ENCODE data around the gene FCER1G.

The FCER1G gene

GRCh38 chr1:161215076-161215475 lies at the start of gene FCER1G:
Gene FCER1G (plus strand): TSS chr1:161215295. CDS start chr1:161215322, 27 bp downstream.
- DNase-seq, result no peak

- peak; percentile 95 for DNase-seq
These were observed 49.1 kb upstream of the FCER1G start, which contains the start of gene PPOX for GRCh38 chr1:161165742-161166668. Gene PPOX (plus strand): TSS chr1:161166426. CDS start chr1:161166848, 422 bp downstream.

DNA sequence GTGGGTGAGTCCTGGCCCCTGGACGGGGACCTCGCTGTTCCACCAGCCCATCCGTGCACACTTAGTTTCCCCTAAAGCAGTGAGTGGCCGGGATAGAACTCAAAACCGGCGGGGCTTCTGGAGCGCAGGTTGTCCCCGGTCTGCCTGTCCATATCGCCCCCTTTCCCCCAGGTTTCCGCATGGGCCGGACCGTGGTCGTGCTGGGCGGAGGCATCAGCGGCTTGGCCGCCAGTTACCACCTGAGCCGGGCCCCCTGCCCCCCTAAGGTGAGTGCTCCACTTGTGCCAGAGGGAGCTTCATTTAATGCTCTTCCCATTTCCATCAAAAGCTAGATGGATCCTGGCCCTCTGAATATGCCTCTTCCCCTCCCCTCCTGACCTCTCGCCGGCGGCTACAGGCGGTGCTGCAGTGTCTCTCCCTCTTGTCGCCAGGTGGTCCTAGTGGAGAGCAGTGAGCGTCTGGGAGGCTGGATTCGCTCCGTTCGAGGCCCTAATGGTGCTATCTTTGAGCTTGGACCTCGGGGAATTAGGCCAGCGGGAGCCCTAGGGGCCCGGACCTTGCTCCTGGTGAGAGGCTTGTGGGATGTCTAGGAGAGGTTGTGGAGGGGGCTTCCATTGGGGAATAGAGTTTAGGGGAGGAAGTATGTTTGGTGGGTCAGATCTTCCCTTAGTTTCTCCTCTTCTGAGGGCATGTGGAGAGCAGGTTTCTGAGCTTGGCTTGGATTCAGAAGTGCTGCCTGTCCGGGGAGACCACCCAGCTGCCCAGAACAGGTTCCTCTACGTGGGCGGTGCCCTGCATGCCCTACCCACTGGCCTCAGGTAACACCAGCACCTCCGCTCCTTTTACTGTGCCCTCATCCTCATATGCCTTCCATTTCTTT lies 48.2 kb upstream of the FCER1G start:
- peak; percentile 31 for DNase-seq

- DNase-seq, result no peak
These were observed 46.2 kb upstream of the FCER1G start for GRCh38 chr1:161168906-161169305.

DNA sequence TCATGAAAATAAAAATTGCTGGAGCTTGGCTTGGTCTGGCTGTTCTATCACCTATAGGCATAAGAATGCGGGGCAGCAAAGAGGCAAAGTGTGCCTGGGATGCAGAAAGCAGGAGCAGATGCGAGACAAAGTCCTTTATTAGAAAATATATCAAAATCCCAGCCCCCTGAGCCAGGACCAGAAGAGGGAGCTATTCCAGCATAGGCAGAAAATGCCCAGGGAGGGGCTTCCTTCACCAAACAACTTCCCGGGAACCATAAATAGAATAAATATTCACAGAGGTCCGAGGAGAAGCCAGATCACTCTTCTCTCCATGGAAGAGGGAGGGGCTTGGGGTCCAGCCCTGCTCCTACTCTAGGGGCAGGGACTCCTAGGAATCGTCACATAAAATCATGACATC lies 43.9 kb upstream of the FCER1G start:
- DNase-seq, result no peak

DNA sequence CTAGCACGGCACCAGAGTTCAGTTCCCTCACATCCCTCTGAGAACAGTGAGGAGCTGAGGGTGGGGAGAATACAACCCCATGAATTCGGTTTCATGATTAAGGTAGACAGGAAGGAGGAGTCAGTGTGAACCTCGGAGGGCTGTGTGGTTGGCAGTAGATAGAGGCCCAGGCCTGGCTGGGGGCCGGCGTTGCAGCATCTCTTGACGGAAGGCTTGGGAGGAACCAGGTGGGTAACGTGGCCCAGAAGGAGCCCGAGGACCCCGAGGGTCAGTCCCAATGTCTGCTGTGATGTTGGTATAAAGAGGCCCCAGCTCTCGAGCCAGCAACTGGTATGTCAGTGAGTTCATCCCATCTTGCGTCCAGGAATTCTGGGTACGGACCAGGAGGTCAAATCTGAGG lies 43.4 kb upstream of the FCER1G start:
- no peak for DNase-seq

GRCh38 chr1:161172349-161172748 lies 42.7 kb upstream of the FCER1G start:
- DNase-seq, result no peak

- no peak for DNase-seq
These were observed 42.2 kb upstream of the FCER1G start for GRCh38 chr1:161172776-161173376.

GRCh38 chr1:161173711-161174110 lies 41.4 kb upstream of the FCER1G start:
- no peak for DNase-seq

DNA sequence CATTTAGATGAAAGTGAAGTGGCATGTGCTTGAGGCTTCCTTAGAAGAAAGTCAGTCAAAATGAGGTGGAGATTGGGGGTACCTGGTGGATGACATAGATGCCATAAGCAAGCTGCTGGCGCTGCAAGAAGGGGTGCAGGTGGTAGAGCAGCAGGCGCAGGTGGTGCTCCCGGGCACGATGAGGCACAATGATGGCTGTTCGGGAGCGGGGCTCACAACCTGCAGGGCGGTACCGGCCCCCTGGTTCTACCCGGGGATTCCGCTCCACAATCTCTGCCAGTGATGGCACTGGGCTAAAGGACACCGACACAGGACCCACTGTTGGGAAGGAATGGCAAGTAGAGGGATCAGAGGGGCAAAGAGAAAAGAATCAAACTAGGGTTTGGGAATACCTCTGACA lies 40.2 kb upstream of the FCER1G start:
- no peak for DNase-seq

- no peak for DNase-seq
These were observed 39.2 kb upstream of the FCER1G start for GRCh38 chr1:161175771-161176453.

DNA sequence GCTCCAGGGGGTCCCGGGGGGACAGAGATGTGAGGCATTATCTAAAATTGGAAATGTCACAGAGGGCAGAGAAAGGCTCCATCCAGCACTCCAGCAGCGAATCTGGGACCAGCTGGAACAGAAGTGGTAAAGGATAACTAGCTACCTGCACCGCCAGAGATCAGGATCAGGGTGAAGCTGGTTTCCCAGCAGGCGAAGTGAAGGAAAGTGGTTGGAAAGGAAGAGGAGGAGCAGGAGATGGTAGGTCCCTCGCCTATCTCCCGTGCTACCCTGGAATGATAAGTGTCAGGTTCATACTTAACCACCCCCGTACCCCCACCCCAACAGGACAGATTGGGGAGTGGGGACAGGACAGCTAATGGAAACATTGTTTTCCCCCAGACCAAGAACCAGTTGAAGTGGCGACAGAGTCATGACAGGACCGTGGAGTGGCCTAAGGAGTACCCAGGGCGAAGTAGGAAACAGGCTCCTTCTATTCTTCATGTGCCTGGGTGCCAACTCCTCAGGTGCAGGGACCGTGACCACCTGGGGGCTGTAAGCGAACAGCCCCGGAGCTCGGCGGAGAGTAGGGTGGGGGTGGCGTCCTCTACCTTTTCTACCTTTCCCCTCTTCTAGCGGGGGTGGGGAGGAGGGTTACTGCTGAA lies 38.5 kb upstream of the FCER1G start:
- DNase-seq, result no peak

GRCh38 chr1:161177112-161177935 lies 37.8 kb upstream of the FCER1G start, which contains the start of gene B4GALT3:
Gene B4GALT3 (minus strand): TSS chr1:161177507. CDS start chr1:161176060, 1,447 bp downstream.
- DNase-seq, result peak; percentile 97

- no peak for DNase-seq
These were observed 37.2 kb upstream of the FCER1G start for GRCh38 chr1:161177936-161178244.

DNA sequence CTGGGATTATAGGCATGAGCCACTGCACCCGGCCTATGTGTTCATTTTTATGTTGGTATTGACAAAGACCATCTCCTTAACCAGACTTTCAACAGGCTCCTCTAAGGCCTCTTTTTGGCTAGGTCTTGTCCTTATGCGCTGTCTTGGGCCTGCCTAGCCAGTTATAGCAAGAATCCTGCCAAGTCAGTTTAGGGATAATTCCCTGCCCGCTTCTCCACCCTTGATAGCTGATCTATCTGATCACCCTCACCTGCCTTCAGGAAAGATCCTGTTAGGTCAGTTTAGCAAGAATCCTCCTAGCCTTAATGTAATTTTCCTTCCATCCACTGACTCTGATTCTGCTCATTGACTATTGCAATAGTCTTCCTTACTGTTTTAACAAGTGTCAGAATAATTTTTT lies 35.4 kb upstream of the FCER1G start:
- DNase-seq, result no peak

GRCh38 chr1:161180639-161181038 lies 34.5 kb upstream of the FCER1G start:
- no peak for DNase-seq

GRCh38 chr1:161182214-161182613 lies 32.9 kb upstream of the FCER1G start:
- DNase-seq, result peak; percentile 76

DNA sequence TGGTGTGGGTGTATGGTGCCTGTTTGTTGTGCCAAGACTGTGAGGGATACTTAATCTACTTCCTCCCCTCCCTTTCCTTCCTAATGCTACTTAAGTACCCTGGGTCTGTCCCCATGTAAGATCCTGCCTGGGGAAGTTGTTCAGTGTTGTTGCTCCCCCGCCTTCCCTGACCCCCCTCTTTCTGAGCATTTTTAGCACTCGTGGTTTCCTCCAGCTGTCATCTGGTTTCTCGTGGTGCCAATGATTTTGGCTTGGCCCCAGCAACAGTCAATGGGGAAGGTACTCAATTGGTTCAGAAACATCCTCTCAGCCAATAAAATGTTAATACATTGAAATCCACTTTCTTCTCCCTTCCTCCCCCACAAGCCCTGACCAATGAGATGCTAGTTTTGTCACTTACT lies 29.8 kb upstream of the FCER1G start:
- DNase-seq, result peak; percentile 72

- DNase-seq, result no peak
These were observed 29.3 kb upstream of the FCER1G start for GRCh38 chr1:161185732-161186311.

- no peak for DNase-seq
These were observed 27.8 kb upstream of the FCER1G start for GRCh38 chr1:161187311-161187710.

GRCh38 chr1:161188381-161188780 lies 26.7 kb upstream of the FCER1G start:
- DNase-seq, result no peak

Data from stimulated activated CD4-positive, alpha-beta T cell treated with anti-CD3 and anti-CD28 coated beads, Interleukin-15, amount 100 ng/mL, for 24 hours (primary cell).